TTC549 (cell line): ENCODE data around the gene TANGO2.

Experiments used
- FAIRE-seq: peaks from 2 replicates; lab custom pipeline; 2012; peaks lifted over from hg19 to GRCh38; lab: Jason Lieb, UNC

TANGO2 gene

DNA sequence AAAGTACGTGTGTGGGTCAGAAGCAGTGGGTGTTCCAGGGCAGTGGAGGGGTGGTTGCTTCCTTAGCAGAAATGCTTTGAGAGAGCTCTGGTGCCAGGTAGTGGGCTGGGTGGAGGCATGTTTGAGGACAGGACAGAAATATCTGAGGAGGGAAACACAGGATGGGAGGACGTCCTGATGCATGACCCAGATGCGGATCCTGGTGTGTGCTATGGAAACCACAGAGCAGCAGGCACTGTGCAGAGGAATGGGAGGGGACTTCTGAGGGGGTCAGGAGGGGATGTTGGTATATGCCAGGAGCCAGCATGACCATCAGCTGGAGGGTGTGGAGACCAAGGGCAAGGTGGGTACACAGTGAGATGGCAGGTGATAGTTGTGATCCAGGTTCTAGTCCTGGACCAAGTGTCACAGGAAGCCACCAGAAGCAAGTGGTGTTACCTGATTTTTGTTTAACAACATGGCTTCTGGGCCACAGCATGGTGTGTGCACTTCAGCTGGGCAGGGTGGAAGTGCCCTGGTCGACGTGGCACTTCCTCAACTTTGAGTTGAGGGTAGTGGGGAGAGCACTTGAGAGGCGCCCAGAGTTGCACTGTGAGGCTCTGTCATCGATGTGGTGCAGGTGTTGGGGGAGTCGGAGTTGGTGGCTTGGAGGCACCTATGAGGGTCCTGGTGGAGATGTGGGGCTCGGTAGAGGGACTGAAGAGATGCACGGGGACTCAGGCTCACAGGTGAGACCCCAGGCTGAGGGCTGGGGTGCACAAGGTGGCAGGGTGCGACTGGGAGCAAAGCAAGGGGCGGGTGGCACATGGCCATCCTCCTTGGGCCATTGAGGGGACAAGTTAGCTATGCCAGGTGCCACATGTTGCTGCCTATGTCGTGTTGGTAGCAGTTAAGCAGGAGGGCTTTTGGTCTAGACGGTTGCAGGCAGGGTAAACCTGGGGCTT lies 66.7 kb downstream of the TANGO2 start:
- FAIRE-seq, result no peak

DNA sequence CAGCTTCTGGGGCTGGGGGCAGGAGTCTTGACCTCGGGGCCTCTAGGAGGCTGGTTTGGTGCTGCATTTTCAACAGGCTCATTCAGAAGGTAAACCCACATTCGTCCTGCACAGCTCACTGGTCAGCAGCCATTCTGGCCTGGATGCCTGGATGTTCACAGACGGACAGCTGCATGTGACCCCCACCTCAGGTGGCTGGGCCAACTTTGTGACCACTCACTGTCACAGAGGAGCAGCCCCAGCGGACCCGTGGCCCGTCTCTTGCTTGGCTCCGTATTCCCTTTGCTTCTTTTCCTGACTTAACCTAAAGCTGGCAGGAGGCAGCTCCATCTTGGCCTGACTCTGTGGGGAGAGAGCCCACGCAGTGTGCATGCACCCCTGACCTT lies 67.3 kb downstream of the TANGO2 start:
- FAIRE-seq, result no peak

DNA sequence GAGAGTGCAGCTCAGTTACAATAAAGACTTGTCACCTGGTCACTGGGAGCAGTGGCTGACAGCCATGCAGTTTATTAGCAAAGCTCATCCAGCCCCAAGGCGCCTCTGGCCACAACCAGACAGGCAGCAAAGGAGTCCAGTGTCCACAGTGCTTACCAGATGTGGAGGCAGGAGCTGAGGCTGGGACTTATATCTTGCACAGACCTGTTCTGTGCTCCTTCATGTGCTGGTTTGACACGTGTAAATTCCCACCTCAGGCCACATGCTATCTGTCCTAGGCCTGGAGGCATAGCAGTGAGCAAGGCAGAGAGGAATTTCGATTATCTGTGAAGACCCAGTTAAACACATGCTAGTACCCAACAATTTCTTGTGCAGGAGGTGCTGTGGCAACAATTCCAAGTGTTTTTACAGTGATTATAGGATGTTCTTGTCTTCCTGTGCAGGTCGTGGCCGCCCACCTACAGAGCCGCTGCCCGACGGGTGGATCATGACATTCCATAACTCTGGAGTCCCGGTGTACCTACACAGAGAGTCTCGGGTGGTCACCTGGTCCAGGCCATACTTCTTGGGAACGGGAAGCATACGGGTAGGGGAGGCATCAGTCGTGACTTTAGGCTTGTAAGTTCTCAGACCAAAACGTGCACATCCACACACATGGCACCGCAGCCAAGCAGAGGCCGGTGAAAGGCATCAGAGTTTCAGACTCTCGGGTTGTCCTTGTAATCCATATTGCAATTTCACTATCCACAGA lies 68.5 kb downstream of the TANGO2 start:
- no peak for FAIRE-seq

GRCh38 chr22:20089977-20090729 lies 69.2 kb downstream of the TANGO2 start:
- no peak for FAIRE-seq

DNA sequence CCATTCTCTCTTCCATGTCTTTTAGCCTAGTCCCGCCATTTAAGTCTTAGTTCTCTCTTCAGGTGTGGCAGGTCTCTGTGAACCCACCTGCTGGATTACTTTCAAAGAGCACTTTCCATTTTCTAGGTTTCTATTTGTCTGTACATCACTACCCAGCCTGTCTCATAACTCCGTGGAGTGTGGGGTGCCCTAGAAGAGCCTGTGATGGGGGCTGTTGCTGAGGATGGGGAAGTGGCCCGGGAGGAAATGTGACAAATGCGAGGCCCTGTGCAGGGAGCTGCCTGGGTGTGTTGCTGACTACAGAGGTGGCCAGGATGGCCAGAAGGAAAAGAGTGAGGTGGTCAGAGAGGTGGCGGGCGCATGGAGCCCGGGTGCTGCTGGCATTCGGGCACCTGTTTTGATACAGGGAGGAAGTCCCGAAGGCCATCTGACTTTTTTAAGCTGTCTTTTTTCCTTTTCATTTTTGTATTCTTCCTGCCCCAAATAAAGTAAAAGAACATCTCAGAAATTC lies 69.9 kb downstream of the TANGO2 start:
- FAIRE-seq, result no peak

DNA sequence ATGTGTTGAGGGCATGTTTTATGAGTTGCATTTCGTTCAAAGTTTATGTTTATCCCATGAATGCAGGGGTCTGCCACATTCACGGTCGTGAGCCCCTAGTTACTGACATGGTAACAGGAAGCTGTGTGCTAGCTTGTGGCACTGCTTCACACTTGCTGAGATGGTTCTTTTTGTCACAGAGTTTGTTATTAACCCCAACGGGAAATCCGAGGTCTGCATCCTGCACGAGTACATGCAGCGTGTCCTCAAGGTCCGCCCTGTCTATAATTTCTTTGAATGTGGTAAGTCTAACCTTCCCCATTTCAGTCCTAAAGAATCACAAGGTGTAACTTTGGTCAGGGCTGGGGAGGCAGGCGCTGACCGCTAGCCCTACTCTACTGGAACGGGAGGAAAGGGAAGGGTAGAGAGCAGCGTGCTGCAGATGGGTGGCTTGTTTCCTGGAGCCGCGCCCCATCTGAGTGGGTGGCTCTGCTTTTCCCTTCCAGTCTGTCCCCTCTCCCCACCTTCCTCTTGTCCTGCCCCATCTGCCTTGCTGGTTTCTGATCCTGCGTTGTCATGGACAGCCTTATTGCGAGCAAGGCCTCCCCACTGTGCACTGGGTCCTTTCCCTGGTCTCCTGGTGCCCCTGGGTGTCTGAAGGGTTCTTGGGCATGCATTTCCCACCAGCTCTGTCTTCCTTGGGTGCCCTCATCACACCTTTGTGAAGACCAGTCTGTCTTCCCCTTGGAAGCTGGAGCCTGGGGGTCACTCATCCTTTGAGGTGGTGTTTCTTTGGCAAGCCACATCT lies 71.0 kb downstream of the TANGO2 start:
- FAIRE-seq, result no peak

DNA sequence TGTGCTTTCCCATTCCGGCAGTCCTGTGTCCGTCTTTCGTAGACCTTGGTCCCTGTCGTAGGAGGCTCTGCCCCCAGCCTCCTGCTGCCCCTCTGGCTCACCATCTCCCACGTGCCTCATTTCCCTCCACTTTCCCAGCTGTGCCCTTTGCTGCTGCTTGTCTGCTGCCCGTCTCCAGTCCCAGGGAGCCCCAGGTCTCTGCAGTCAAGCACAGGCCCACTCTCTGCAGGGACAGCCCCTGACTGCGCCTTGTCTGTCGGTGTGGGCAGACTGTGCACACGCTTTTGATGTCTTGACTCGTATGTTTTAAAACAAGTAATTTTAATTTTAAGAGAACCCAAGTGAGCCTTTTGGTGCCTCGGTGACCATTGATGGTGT lies 71.6 kb downstream of the TANGO2 start:
- FAIRE-seq, result no peak

DNA sequence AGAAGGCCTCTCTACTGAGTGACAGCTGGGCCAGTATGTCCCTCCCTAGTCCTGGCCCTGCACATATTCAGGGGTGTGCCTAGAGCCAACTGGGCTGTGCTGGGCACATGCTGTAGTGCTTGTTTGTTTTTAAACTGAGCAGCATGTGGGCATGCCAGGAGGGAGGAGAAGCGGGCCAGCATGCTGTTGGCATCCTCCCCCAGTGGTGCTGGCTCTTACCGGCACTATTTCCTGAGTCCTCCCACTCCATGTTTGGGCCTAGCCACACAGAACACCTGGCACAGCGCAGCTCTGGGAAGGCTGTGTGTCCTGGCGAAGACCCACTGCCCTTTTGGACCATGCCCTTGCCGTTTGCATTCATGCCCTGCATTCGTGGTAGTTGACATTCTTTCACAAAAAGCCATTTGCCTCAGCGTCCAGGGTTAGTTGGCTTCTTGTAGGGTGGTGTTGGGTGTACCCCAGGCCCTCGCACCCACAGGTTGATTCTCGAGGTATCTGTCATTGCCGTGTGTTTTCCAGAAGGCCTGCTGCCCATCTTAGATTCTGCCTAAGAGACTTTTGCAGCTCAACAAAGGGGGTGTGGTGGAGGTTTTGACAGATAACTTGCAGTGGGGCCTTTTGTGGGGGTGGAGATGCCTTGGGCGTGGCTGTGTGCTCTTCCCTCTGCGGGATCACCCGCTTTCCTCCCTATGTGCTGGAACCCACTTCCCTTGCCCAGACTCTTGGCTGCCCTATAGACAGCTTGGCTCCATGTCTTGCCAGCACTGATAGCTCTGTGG lies 72.7 kb downstream of the TANGO2 start:
- no peak for FAIRE-seq

GRCh38 chr22:20094197-20094807 lies 73.4 kb downstream of the TANGO2 start:
- FAIRE-seq, result no peak

- FAIRE-seq, result no peak
These were observed 74.6 kb downstream of the TANGO2 start for GRCh38 chr22:20095521-20095920.

DNA sequence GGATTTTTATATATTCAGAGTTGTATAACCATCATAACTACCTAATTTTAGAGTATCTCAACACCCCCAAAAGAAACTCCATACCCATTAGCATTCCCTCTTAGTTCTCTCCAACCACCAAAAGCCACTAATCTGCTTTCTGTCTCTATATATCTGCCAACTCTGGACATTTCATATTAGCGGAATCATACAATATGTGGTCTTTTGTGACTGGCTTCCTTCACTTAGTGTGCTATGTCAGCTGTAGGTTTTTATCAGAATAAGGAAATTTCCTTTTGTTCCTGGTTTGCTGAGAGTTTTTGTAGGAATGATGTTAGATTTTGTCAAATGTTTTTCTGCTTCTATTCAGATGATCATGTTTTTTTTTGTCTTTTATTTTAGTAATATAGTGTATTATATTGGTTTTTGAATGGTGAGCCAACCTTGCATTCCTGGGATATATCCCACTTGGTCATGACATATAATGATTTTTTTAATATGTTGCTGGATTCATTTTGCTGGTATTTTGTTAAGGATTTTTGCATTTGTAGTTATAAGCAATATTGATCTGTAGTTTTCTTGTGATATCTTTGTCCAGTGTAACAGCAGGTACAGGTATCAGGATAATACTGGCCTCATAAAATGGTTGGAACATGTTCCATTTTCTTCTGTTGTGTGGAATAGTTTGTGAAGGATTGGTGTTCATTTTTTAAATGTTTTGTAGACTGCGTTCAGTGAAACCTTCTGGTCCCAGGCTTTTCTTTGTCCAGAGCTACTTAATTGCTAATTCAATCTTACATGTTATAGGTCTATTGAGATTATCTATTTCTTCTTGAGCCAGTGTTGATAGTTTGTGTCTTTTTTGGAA lies 75.9 kb downstream of the TANGO2 start:
- no peak for FAIRE-seq

GRCh38 chr22:20099099-20099711 lies 78.3 kb downstream of the TANGO2 start:
- FAIRE-seq, result no peak

- FAIRE-seq, result no peak
These were observed 80.7 kb downstream of the TANGO2 start for GRCh38 chr22:20101638-20102037.

GRCh38 chr22:20102203-20102780 lies 81.4 kb downstream of the TANGO2 start:
- FAIRE-seq, result no peak

DNA sequence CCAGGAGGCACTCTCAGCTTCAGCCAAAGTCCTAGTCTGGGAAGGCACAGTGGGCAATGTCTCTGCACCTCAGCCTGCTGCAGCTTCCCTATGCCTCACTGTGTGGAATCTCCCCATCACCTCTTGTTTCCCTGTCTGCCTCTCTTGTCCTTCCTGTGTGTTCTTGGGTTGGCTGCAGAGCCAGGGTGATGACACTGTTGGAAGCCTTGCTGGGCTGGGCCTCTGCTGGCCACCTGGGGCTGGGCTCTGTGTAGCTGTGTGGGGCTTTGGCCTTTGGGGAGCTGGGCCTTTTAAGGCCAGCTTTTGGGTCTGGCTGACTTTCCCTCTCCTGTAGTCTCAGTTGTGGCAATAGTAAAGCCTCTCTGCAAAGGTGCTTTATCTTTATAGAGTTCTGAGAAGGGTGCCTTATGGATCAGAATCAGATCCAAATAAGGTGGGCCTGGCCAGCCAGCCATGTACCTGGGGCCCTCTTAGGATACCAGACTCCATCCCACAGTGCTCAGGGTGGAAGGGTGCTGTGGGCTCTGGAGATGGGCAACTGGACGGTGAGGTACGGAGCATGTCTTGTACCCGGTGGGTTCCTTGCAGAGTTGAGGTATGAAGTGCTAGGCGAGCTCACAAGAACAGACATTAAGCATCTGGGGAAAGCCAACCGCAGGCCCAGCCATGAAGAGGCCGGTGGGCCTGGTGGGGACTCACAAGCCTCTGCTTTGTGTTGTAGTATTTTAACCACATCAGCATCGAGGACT lies 84.7 kb downstream of the TANGO2 start:
- FAIRE-seq, result no peak

- no peak for FAIRE-seq
These were observed 85.4 kb downstream of the TANGO2 start for GRCh38 chr22:20106205-20106848.

DNA sequence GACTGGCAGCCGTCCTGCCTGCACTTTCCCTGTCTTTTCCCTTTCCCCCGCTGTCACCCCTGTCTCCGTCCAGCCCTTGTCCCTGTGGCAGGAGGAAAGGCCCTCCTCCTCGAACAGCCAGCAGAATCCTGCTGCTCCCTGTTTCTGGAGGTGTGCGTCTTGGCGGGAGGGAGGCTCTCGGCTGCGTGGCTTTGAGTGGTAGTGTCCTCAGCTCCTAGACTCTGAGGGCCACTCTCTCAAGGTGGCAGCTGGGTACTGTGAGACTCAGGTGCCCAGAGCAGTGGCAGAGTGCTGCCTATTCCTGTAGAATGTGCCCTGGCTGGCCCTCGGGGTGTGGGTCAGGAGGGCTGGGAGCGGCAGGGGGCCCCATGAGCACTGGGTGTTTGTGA lies 85.9 kb downstream of the TANGO2 start:
- no peak for FAIRE-seq
